GM21737 (cell line): ENCODE data around the gene ATG7.
"Not testable (repeated sequence)": the region's sequence is repeated elsewhere in the genome, so short reads cannot be mapped to it uniquely, and the experiment has no call there.

ENCODE experiments used
- ATAC-seq: cut with Tn5 transposase; IDR thresholded peaks from one replicate; pipeline ENCODE4 v1.9.1; 2021; ENCODE audit warnings: mild to moderate bottlenecking, moderate library complexity; ENCODE audit not compliant: unreplicated experiment

The ATG7 gene

GRCh38 chr3:11251807-11252176, 20.4 kb upstream of the ATG7 start:
- no peak for ATAC-seq

DNA sequence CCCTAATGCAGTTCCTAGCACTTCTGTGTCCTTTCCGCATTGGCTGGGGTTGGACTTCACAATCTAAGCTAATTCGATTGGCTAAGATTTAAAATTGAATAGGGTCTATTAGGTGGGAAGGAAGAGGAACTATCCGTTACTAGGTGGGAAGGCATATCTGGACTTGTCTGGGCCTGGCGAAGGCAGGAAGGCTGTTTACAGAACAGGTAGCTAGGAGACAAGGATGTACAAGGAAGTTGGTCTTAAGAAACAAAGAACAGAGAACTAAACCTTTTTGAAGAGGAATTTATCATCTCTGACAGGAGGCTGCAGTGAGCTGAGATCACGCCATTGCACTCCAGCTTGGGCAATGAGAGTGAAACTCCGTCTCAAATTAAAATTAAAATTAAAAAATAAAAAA, 17.3 kb upstream of the ATG7 start:
- ATAC-seq, result no peak

GRCh38 chr3:11255537-11255936, 16.7 kb upstream of the ATG7 start:
- not testable (repeated sequence) for ATAC-seq

GRCh38 chr3:11258958-11259357, 13.2 kb upstream of the ATG7 start:
- no peak for ATAC-seq

- no peak for ATAC-seq
These were observed 11.7 kb upstream of the ATG7 start for GRCh38 chr3:11260460-11260859.

DNA sequence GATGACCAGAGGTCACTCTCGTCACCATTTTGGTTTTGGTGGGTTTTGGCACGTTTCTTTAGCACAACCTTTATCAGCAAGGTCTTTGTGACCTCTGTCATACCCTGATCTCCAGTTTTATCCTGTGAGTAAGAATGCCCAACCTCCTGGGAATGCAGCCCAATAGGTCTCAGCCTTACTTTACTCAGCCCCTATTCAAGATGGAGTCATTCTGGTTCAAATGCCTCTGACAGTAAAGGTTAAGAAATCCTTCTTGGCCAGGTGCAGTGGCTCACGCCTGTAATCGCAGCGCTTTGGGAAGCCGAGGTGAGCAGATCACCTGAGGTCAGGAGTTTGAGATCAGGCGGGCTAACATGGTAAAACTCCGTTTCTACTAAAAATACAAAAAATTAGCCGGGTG, 3.2 kb upstream of the ATG7 start:
- no peak for ATAC-seq

DNA sequence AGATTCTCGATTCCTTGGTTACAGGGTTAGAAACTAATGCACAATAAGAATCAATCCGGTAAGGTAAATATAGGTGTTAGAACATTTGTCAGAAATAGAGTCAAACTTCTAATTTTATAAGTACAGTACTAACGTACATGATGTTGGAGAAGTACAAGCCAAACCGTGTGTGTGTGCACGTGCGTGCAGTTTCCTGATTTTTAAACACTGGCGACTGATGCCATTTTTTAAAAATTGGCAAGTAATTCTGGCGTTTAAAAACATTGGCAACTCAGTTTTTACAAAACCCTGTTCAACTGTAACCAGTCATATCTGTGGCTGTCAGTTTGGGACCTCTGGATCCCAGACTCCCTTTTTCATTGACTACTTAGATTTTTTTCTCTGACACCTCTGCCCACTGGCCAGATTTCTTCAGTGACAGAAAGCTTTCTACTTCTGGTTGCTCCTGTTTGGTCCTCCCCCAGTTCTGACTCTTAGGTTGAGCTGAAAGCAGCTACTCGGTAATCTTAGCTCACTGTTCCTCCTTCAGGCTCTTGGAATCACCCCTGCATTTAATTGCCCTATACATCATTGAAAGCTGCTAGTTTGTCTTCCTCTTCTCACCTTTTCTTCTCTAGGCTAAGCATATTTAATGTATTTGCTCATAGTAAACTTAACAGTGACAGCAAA, 843 bp downstream of the ATG7 start:
- no peak for ATAC-seq

- ATAC-seq, result no peak
These were observed 1.7 kb downstream of the ATG7 start for GRCh38 chr3:11273891-11274291.

GRCh38 chr3:11274566-11275142, 2.5 kb downstream of the ATG7 start:
- no peak for ATAC-seq

- no peak for ATAC-seq
These were observed 3.7 kb downstream of the ATG7 start for GRCh38 chr3:11275926-11276325.

DNA sequence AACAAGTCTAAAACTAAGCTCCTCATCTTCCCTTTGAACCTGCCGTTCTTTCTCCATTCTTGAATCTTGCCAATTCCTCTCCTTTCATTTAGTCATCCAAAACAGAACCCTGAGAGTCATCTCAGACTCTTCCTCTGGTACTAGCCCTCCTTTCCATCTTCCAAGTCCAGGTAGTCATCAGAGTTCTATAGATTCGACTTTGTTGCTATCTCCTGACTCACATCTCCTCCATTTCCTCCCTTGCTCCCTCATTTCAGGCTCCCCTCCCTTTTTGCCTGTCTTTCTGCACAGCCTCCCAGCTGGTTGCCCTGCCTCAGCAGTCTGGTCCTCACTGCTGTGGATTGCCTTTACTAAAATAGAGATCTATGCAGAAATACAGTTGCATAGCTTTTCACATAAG, 4.7 kb downstream of the ATG7 start:
- no peak for ATAC-seq

DNA sequence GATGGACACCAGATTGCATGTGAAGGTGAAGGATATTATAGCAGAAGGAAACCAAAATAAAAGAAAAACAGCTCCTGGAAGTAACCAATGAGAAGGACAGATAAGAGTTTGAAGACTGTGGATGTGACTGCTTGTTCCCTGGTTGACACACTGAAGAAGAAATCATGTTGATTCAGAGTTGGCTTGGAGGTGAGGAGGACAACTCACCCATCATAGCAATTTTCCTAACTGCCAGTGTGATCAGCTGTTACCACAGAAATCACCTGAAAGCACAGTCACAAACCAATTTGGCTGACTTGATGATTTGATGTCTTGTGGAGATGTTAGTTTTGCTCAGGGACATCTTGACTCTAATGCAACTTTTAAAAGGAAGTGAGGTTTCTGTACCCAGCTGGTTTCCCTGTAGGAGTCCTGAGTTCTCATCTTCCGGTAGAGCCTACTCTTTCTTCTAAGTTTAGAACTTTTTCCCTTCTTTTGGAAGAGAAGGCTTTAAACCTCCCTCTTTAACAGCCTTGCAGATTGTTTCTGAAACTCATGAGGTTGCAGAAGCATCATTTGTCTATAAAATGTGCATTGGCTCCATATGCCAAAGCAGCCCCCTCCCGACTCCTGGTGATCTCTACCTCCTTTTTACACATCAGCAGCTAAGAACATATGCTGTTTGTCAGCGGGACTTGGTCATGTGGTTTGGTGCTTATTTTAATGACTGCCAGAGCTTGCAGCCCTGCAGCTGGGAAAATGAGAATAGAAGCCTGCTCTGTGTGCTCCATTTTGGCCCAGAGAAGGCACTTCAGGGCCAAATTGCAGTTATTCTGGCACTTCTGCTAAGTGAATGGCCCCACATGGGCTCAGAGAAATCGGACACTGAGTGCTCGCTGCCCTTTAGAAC, 10.3 kb downstream of the ATG7 start:
- no peak for ATAC-seq

DNA sequence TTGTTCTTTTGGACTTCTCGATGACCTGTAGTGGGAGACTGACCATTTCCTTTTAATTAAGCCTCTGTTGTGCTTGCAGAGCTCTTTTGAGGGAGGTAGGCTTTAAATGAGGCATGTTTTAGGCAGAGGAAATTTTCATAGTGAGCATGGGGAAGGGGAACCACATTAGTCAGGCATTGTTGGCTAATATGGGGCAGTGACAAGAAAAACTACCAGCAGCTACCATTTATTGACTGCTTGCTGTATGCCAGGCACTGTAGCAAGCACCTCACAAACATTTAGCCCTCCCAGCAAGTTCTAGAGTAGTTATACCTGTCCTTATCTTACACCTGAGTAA, 10.9 kb downstream of the ATG7 start:
- ATAC-seq, result no peak

DNA sequence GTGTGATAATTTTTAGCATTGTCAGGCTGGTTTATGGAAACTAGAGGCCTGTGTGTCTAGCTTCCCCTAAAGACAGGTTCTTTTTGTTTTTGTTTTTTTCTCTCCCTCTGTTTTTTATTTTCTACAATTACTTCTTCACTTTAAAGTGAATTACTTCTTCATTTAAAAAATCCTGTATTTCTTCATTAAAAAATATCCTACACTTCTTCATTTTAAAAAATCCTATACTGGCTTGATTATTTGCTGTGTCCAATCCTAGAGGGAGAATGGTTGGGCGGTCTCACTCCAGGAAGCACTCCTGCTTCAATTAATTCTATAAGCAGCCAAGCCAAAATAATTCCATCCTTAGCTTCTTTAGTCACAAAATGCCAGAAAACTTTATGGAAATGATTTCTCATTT, 11.8 kb downstream of the ATG7 start:
- no peak for ATAC-seq

- no peak for ATAC-seq
These were observed 13.3 kb downstream of the ATG7 start for GRCh38 chr3:11285471-11285870.

GRCh38 chr3:11287404-11287803, 15.2 kb downstream of the ATG7 start:
- no peak for ATAC-seq

DNA sequence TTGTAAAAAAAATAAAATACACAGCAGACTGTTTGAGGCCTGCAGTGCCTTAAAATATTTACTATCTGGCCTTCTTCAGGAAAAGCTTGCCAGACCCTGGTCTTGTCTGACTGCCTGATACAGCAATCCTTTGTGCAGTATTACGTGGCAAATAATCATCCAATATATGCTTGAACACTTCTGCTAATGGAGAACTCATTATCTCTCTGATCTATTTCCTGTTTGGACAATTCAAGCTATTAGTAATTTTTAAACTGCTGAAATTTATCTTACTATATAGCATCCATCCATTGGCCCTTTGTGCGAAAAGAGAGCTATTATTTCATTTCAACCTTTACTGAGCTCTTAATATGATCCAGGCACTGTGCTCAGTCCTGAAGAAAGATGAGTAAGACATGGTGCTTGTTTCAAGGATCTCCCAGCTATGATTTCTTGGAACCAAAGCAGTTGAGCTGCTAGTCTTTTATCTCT, 15.9 kb downstream of the ATG7 start:
- ATAC-seq, result no peak

- peak; percentile 59 for ATAC-seq
These were observed 16.8 kb downstream of the ATG7 start for GRCh38 chr3:11288786-11289637.

DNA sequence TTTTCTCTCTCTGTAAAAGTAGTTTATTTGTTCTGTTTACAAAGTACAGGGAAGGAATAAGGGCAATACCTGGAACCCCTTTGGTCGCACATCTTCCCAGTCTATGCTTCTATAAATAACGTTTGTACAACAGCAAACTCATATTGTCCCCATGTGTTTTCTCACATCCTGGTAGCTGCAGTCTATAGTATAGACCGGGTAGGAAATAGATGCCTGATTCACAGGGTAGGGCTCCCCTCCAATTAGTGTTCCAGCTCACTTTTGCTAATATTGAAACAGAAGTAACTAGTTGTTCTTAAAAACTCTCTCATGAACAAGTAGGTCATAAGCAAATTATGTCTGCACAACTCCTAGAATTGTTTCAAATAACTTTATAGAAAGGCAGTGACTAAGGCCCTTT, 17.7 kb downstream of the ATG7 start:
- no peak for ATAC-seq

DNA sequence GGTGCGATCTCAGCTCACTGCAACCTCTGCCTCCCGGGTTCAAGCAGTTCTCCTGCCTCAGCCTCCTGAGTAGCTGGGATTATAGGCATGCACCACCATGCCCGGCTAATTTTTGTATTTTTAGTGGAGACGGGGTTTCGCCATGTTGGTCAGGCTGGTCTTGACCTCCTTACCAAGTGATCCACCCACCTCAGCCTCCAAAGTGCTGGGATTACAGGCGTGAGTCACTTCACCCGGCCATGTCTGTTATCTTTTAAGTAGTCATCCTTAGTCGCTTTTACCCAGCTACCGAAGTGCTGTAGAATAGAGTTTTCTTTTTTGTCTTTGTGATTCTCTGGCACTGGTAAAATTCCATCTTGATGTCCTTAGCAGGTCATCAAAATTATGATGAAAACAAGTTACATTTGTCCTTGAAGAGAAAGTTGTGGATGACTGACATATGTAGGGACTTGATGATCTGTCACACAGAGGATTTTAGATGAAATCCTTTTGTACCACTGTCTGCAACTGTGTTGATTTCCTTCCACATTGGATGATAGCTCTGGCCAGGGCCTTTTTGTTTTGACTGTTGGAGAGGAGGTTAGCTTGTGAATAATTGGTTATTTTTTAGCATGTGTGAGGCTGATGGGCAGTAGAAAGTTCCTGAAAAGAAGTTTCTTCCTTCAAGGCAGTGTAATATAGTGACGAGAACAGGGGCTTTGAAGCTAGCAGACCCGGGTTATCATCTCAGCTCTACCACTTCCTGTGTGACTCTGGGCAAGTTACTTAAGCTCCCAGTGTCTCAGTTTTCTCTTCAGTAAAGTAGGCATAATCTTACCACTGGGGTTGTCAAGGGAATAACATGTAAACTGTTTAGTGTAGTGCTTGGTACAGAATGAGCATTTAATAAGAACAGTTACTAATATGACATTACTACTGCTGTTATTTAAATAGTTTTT, 18.8 kb downstream of the ATG7 start:
- no peak for ATAC-seq
